ENCODE data around the gene VPS51. TPM values are rescaled to one million over a fixed set of nuclear protein-coding genes. Genes with fewer than 3 reads are reported as not detected.

VPS51 gene
- total and polyA plus RNA-seq, 2 of the 13 experiments (the other 11 are each of a cell fraction or from before 2014, with no cell fraction given): 76.3 to 90.6 TPM

- TF ChIP-seq REL (CRISPR knock-in tag; conservative IDR thresholded peaks at IDR 0.05) (0 out of 2 replicates have a peak, but pooled peaks have one; percentile 33), HNF1A (IDR thresholded peaks at IDR 0.05; ENCODE audit: low read depth) (no peak), HNF1A (CRISPR knock-in tag; IDR thresholded peaks at IDR 0.05; ENCODE audit: borderline replicate concordance) (peak; percentile 66; the same call in 1 of the 2 replicates), MAZ (IDR thresholded peaks at IDR 0.05; ENCODE audit: borderline replicate concordance, low read depth, low read length) (0 out of 2 replicates have a peak, but pooled peaks have one; percentile 53), MAZ (CRISPR knock-in tag; IDR thresholded peaks at IDR 0.05; ENCODE audit: low read depth) (peak; percentile 88), ZNF230 (CRISPR knock-in tag; IDR thresholded peaks at IDR 0.05) (peak; percentile 58; the same call in 1 of the 2 replicates), ZBTB37 (CRISPR knock-in tag; IDR thresholded peaks at IDR 0.05) (no peak), ZNF576 (CRISPR knock-in tag; IDR thresholded peaks at IDR 0.05) (no peak), POLR2AphosphoS5 (IDR thresholded peaks at IDR 0.05; ENCODE audit: low read depth, low read length) (peak; percentile 79), ZNF430 (CRISPR knock-in tag; IDR thresholded peaks at IDR 0.05) (peak; percentile 60; the same call in 1 of the 2 replicates), ZBED4 (CRISPR knock-in tag; IDR thresholded peaks at IDR 0.05; ENCODE audit: borderline replicate concordance) (peak; percentile 53; the same call in 1 of the 2 replicates), TEAD2 (CRISPR knock-in tag; IDR thresholded peaks at IDR 0.05) (no peak), MXD4 (CRISPR knock-in tag; IDR thresholded peaks at IDR 0.05) (peak; percentile 88), RAD51 (IDR thresholded peaks at IDR 0.05; ENCODE audit: borderline replicate concordance) (no peak), KLF13 (CRISPR knock-in tag; IDR thresholded peaks at IDR 0.05) (no peak), ZNF501 (CRISPR knock-in tag; IDR thresholded peaks at IDR 0.05) (peak; percentile 58; the same call in 1 of the 2 replicates), MATR3 (CRISPR knock-in tag; IDR thresholded peaks at IDR 0.05) (no peak), BCL6 (CRISPR knock-in tag; IDR thresholded peaks at IDR 0.05) (peak; percentile 19; the same call in 1 of the 2 replicates), KDM1A (CRISPR knock-in tag; IDR thresholded peaks at IDR 0.05) (no peak), NKX3-1 (CRISPR knock-in tag; IDR thresholded peaks at IDR 0.05) (no peak), RFX1 (IDR thresholded peaks at IDR 0.05) (peak; percentile 88)
These were observed 21.4 kb downstream of the VPS51 start, which contains the start of gene ZNHIT2 (continued) for GRCh38 chr11:65117206-65118096.
